Brain microvascular endothelial cell (primary cell): ENCODE measurements around the gene DRAP1.

ENCODE experiments used
- DNase-seq: peaks from one replicate; pipeline ENCODE4 v3.0.0-alpha.2; 2020
- H3K27ac ChIP-seq: fragments of 250-450 bp; sonication (Bioruptor Pico); 2 replicates; pipeline ENCODE4 v1.5.1; 2020; ENCODE audit warnings: mild to moderate bottlenecking, moderate library complexity
- H3K27me3 ChIP-seq: fragments of 250-450 bp; sonication (Bioruptor Pico); replicated peaks from 2 replicates; pipeline ENCODE4 v1.5.1; 2020; ENCODE audit warnings: mild to moderate bottlenecking
- H3K36me3 ChIP-seq: fragments of 250-450 bp; sonication (Bioruptor Pico); replicated peaks from 2 replicates; pipeline ENCODE4 v1.5.1; 2020; ENCODE audit warnings: mild to moderate bottlenecking
- H3K4me3 ChIP-seq: 2 replicates; pipeline ENCODE4 v1.5.1; 2011; ENCODE audit warnings: low read depth, mild to moderate bottlenecking, control low read depth, low read length, moderate library complexity
- in situ Hi-C: cut with HindIII; loops from 2 replicates; pipeline ENCODE4 v1.10.0; 2017; ENCODE audit warnings: low sequenced_read_pairs, low pct_ligation_motif_present
- TF ChIP-seq, protein P1 (sequence below): IDR thresholded peaks from 2 replicates; pipeline ENCODE4 v1.5.1; 2011; ENCODE audit warnings: low read depth, mild to moderate bottlenecking, moderate library complexity, low read length, control low read depth, inconsistent platforms; ENCODE audit errors: missing control alignments

DRAP1 gene

DNA sequence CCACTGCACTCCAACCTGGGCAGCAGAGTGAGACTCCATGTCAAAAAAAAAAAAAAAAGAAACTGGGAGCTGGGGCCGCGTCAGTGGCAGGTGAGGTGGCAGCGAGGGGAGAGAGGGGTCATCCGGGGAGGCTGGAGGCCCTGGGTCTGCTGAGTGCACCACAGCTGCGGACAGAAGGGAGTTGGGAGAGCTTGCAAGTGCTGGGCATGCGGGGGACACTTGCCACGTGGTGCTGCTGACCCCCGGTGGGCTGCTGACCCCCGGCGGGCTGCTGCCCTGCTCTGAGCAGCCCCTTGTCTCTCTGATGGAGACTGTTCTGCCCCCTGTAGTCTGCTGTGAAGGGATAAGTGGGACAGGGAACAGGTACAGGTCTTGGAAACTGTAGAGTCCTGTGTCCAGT is 2.6 kb downstream of the DRAP1 start:
- peaks cover 22% of the 10 kb centered on the region for H3K36me3 ChIP-seq
- no peak for DNase-seq
- H3K27ac ChIP-seq: no peak overlapping the region
- in situ Hi-C loops: no loop called here
- H3K27me3 ChIP-seq: no peaks in the 10 kb centered on the region
- no peak overlapping the region for H3K4me3 ChIP-seq
- TF ChIP-seq, protein P1, sequence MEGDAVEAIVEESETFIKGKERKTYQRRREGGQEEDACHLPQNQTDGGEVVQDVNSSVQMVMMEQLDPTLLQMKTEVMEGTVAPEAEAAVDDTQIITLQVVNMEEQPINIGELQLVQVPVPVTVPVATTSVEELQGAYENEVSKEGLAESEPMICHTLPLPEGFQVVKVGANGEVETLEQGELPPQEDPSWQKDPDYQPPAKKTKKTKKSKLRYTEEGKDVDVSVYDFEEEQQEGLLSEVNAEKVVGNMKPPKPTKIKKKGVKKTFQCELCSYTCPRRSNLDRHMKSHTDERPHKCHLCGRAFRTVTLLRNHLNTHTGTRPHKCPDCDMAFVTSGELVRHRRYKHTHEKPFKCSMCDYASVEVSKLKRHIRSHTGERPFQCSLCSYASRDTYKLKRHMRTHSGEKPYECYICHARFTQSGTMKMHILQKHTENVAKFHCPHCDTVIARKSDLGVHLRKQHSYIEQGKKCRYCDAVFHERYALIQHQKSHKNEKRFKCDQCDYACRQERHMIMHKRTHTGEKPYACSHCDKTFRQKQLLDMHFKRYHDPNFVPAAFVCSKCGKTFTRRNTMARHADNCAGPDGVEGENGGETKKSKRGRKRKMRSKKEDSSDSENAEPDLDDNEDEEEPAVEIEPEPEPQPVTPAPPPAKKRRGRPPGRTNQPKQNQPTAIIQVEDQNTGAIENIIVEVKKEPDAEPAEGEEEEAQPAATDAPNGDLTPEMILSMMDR: no peak

DNA sequence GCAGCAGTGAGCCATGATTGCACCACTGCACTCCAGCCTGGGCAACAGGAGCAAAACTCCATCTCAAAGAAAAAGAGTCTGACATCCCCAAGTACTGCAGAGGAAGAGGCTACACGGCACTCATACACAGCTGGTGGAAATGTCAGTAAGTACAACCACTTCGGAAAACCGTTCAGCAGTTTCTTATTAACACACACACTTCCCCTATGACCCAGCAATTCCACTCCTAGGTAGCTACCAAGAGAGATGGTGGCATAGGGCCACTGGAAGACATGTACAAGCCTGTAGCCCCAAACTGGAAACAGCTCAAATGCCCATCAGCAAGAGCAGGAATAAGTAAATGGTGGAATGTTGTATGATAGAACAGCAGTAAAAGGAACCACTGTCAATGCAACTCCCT is 3.3 kb downstream of the DRAP1 start:
- Histone ChIP-seq H3K4me3 (no peak overlapping the region), H3K36me3 (peaks cover 22% of the 10 kb centered on the region), H3K27me3 (no peaks in the 10 kb centered on the region), H3K27ac (no peak overlapping the region)
- no peak for DNase-seq
- in situ Hi-C loops: no loop called here
- TF ChIP-seq, protein P1: no peak

DNA sequence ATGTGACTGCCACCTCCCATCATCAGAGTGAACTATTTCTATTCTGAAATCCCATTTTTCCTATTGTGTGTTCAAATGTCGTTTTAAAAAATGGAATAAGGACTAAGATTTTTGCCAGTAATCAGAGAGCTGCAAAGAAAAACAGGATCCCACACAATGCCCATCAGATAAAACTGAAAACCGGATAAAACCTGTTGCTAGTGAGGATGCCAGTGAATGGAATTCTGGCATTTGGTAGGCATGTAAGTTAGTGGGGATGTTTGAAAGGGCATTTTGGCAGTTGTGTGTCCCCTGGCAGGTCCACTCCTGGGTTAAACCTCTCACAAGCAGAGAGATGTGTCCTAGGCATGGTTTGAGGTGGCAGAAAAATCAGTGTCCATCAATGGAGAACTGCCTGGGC is 6.2 kb downstream of the DRAP1 start:
- H3K36me3 ChIP-seq: peaks cover 22% of the 10 kb centered on the region
- TF ChIP-seq, protein P1: no peak
- in situ Hi-C loops: no loop called here
- no peak overlapping the region for H3K27ac ChIP-seq
- DNase-seq: no peak
- H3K4me3 ChIP-seq: no peak overlapping the region
- no peaks in the 10 kb centered on the region for H3K27me3 ChIP-seq

DNA sequence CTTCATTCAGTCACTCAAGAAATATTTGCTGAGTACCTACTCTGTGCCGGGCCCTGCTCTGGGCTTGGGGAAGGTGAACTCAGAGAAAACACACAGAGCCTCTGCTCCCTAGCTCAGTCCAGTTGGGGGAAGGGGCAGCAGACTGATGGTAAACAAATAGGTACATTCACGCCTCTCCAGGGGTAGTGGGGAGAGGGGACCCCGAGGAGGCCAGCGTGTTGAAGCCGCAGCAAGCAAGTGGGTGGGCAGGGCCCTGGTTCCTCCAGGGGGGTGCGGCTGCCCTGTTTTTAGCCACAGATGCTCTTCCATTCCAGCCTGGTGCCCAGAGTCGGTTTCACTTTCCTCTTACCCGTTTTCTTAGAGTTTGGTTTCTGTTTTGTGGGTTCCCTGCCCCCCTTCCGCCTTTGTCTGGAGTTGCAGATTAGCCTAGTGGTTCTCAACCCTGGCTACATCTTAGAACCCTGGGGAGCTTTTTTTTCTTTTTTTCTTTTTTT is 8.7 kb downstream of the DRAP1 start:
- Histone ChIP-seq H3K27me3 (no peaks in the 10 kb centered on the region), H3K36me3 (peaks cover 6% of the 10 kb centered on the region), H3K27ac (no peak overlapping the region), H3K4me3 (no peak overlapping the region)
- in situ Hi-C loops: no loop called here
- TF ChIP-seq, protein P1: no peak
- DNase-seq: no peak

DNA sequence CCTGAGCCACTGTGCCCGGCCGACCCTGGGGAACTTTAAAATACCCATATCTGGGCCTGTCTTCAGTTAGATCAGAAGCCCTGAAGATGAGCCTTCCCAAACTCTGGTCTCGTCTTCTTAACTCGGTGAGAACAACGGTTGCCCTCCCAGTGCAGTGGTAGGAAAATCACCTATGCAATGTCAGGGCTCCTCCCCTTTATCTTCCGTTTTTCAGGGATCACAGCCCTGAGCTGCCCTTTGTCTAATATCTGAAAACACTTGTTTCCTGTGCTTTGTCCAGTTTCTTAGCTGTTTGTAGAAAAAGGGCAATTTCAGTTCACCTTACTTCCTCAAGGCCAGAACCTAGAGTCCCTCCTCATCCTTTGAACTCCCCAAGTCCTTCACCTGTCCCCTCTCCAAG is 9.4 kb downstream of the DRAP1 start:
- no peak for DNase-seq
- TF ChIP-seq, protein P1: no peak
- no peak overlapping the region for H3K4me3 ChIP-seq
- in situ Hi-C loops: no loop called here
- H3K36me3 ChIP-seq: no peaks in the 10 kb centered on the region
- no peaks in the 10 kb centered on the region for H3K27me3 ChIP-seq
- no peak overlapping the region for H3K27ac ChIP-seq

DNA sequence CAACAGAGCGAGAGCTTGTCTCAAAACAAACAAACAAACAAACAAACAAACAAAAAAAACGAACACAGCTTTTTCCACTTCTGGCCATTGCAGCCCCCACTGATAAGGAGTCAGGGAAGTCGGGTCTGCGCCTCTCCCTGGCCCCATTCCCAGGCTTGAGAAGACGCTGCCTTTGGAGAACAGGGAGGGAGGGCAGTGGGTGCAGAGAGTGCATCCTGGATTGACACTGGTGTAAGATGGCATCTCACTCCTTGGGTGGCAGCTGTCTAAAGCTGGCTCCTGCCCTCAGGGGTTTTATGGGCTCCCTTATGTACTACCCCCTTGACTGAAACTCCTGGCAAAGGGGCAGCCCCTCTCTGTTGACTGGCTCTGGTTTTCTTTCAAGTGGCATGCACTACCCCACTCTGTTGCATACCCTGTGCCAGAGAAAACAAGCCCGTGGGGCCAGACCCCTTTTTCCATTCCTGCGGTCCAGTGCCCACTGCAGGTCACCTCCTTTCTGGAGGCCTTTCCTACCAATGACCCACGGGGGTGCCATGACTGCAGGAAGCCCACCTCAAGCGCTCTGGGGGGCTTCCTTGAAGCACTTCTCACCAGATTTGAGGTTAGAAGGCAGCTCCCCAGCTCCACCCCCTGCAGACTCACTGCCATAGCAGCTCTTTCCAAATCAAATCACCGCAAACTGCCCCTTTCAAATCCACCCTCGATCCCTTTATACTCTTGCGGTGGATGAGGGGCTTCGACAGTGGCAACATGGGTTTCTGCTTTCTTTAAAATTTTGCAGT is 12.7 kb downstream of the DRAP1 start:
- no peak overlapping the region for H3K4me3 ChIP-seq
- H3K36me3 ChIP-seq: no peaks in the 10 kb centered on the region
- TF ChIP-seq, protein P1: no peak
- H3K27me3 ChIP-seq: no peaks in the 10 kb centered on the region
- H3K27ac ChIP-seq: no peak overlapping the region
- DNase-seq: no peak
- in situ Hi-C loops: no loop called here
